HG03097 (cell line): Measurements from ENCODE around the gene XYLB.
"Not testable (repeated sequence)": the region's sequence is repeated elsewhere in the genome, so short reads cannot be mapped to it uniquely, and the experiment has no call there.

ENCODE experiments used
- ATAC-seq: cut with Tn5 transposase; IDR thresholded peaks from one replicate; pipeline ENCODE4 v1.9.1; 2021; ENCODE audit not compliant: unreplicated experiment, low FRiP score

The XYLB gene

DNA sequence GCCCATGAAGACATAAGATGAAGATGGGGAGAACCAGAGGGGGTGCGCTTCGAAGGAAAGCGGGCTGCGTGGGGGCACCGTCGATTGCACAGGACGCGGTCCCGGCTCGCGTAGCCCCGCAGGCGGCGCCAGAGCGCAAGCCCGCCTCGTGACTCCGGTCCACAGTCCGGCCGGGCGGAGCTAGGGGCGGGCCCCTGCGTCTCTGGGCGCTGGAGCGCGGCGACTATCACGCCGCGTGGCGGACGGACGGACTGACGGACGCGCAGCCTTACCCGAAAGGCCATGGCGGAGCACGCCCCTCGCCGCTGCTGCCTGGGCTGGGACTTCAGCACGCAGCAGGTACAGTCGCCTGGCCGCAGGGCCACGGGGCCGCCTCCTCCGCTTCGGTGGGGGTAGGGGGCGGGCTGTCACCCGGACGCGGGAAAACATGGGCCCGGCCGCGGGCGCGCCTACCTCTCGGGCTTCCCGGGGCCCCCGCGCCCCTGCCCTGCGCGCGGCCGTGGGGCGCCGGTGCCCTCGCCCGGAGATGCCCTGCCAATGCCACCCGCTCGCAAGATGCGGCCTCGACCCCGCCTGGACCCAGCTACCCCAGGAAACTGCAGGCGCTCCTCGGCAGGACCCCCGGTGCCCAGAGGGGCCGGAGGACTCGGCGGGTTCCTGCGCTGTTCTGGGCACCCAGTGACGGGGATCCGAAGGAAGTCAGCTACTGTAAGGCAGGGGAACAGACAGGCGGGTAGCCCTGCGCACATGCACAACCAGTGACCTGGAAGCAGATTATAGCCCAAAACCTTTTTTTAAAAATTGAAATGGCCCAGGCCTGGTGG lies at the start of gene XYLB:
XYLB (plus strand) TSS at position 199 of the 824 bp plus-strand sequence; CDS start at position 283, 84 bp downstream.
- ATAC-seq = peak; percentile 97

DNA sequence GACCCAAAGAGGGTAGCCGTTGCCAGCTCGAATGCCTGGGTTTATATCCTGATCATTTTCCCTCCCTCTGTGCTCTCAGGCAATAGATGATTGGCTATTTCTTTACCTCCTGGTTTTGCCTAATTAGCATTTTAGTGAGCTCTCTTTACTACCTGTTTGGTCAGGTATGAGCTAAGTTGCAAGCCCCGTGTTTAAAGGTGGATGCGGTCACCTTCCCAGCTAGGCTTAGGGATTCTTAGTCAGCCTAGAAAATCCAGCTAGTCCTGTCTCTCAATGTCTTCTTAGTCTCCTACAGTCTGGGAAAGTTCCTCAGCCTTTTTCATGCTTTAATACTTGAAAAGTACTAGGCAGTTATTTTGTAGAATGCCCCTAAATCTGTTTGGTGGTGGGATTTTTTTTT lies 49.5 kb upstream of the XYLB start:
- not testable (repeated sequence) for ATAC-seq

DNA sequence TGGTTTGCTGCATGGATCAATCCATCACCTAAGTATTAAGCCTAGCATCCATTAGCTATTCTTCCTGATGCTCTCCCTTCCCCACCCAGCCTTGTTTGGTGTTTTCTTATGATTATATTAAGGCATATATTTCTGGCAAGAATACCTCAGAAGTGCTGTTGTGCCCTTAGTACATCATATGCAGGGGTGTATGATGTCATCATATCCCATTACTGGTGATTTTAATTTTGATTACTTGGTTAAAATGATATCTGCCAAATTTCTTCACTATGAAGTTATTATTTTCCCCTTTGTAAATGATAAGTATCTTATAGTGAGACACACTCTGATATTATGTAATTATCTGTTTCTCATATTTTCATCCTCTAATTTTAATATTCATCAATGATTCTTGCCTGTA lies 49.0 kb upstream of the XYLB start:
- ATAC-seq = no peak

DNA sequence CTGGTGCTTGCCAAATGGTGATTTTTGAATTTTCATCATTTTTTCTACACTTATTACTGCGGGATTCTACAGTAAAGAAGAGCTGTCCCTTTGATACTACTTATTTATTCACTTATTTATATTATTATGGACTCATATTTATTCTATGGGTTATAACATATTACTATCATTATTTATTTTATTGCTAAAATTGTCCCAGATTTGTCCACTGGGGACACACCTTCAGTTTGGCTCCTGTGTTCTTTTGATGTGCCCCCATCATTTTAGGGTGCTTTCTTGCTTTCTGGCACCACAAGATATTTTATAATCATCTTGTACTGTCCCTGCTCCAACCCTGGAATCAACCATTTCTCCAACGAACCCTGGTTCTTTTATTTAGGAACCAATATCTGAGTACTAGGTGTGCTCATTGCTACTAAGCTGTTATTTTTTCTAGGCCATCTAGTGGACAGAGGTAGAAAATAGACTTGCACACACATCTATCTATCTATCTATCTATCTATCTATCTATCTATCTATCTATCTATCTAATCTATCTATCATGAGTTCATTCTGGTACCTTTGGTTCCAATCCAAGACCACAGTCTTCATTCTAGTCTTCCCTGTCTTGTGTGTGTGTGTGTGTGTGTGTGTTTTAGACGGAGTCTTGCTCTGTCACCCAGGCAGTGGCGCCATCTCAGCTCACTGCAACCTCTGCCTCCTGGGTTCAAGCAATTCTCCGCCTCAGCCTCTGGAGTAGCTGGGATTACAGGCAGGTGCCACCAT lies 48.5 kb upstream of the XYLB start:
- no peak for ATAC-seq

DNA sequence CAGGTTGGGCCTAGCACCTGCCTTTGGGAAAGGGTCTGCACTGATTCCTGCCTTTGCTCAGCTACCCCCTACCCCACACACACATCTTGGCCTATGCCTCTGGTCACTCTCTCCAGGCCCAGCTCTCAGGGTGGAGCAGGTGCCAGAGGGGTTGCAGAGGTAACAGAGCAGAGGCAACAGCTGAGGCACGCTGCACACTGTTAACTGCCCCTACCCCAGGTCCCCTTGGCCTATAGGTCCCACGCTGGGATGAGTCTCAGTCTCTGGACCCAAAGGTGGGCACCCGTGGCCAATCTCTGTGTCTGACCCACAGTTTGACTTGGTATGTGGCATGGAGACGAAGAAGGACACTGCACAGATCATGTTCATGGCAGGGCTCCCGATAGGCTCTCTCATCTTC lies 39.6 kb upstream of the XYLB start:
- no peak for ATAC-seq

DNA sequence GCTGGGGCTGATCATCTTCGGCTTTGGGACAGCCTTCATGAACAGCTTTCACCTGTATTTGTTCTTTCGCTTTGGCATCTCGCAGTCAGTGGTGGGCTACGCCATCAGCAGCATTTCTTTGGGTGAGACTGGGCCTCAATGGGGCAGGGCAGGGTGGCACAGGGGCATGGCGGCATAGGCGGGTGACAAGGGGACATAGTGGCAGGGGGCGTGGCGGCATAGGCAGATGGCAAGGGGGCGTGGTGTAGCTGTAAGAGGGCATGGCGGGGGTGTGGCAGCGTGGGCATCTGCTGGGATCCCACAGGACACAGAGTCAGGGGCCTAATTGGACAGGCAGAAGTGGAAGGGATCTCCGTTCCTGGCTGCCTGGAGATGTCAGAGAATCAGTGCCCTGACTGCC lies 39.0 kb upstream of the XYLB start:
- ATAC-seq = no peak

DNA sequence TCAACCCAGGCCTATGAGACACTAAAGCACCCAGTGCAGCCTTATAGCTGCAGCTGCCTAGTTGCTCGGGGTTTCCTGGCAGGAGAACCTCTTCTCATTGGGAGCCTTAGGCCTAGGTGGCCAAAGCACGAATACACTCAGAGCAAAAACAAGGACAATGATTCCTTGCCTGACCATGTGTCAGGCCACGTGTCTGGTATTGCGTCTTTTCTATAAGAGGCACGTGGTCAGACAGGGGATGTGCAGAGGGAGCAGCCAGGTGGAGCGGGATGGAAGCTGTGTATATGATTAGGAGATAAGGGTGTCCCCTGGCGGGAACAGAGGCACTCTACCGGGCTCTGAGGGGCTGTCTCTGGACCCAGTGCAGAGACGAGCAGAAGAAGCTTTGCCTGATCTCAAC lies 38.1 kb upstream of the XYLB start:
- no peak for ATAC-seq

DNA sequence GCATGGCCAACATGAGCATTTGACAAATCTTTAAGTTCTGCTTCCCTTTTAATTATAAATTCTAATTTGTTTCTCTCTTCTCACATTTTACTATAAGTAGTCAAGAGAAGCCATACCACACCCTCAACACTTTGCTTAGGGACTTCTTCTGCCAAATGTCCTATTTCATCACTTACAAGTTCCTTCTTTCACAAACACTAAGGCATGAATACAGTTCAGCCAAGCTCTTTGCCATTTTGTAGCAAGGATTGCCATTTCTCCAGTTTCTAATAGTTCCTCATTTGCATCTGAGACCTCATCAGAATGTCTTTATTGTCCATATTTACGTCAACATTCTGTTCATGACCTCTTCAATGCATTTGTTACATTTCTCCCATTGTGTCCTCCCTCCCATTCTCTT lies 35.1 kb upstream of the XYLB start:
- no peak for ATAC-seq

DNA sequence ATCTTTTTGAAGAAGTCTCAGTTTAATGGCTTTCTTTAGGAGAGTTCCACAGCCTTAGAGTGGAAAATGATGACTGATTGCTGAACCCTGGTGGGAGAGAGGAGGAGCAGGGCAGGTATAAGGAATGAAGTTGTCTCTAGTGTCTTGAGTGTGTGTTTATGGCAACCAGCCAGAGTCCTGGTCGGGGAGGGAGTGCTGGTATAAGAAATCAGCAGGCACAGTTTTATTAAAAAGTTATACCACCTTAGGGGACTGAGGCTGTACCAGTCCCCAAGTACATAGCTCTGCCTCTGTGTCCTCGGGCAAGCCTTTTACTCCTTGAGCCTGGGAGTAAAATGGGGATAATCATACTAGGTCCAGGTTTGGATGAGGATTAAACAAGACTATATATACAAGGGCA lies 34.6 kb upstream of the XYLB start:
- ATAC-seq = no peak

DNA sequence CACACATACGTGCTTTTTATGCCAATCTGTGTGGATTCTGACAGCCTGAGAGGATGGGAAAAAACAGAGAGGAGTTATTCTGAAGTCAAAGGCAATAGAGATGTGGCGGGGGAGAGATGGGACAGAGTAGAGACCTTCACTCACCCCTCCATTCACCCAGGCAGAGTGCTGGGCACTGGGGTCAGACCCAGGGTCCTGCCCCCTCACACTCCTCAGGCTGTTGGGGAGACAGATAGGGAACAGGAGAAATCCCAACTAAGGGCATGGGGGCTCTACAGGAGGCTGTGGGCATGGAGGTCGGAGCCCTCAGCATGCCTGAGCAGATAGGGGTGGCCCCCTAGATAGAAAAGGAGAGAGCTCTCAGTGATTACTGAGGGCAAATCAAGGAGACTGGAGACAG lies 34.2 kb upstream of the XYLB start:
- no peak for ATAC-seq

DNA sequence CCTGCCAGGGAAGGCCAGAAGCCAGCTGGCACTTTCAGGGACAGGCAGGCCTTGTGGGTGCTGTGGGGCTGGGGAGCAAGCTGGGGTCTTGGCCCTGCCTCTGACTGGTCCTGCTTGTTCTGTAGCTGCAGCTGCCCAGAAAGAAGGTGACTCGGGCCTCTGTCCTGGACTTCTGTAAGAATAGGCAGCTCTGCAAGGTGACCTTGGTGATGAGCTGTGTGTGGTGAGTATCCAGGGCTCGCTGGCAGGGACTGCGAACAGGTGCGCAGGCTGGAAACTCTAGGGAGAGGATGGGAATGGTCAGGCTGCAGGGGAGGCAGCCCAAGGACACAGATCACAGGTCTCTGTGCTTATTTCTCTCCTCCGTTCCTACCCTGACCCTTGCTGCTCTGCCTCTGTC lies 33.3 kb upstream of the XYLB start:
- ATAC-seq = no peak

DNA sequence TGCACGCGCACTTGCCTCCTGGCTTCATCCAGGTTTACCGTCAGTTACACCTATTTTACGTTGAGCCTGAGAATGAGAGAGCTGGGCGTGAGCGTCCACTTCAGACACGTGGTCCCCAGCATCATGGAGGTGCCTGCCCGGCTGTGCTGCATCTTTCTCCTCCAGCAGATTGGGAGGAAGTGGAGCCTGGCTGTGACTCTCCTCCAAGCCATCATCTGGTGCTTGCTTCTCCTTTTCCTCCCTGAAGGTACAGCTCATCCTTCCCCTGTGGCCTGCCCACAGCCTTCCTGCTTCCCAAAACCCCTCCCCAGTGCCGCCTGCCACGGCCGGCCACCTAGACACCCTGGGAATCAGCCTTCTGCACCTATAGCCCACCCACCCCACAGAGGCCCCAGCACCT lies 32.9 kb upstream of the XYLB start:
- ATAC-seq = no peak

DNA sequence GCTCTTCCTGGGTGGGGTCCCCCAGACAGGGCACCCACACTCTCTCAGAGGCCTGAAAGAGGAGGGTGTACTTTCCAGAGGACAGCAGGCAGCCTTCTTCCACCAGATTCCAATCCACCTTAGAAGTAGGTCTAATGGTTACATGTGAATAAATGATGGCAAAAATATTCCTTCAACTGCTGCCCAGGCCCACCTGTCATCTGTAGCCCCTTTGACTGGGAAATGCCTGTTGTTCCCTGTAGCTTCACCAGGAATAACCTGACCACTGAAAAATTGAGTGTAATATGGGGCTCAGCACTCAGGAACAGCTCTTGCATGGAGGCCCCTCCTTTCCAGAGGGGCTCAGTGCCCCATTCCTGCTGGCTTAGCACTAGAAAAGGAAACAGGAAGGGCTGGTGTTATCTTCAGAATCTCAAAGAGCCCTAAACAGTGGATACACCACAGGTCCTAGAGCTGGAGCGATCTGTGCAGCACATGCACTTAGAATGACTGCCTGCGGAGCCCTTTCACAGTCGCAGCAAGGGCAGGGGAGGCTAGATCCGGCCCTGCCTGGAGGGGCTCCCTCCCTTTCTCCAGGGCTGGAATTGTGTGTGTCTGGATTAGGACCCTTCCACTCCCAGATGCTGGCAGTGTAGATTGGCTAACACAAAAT lies 32.3 kb upstream of the XYLB start:
- no peak for ATAC-seq

DNA sequence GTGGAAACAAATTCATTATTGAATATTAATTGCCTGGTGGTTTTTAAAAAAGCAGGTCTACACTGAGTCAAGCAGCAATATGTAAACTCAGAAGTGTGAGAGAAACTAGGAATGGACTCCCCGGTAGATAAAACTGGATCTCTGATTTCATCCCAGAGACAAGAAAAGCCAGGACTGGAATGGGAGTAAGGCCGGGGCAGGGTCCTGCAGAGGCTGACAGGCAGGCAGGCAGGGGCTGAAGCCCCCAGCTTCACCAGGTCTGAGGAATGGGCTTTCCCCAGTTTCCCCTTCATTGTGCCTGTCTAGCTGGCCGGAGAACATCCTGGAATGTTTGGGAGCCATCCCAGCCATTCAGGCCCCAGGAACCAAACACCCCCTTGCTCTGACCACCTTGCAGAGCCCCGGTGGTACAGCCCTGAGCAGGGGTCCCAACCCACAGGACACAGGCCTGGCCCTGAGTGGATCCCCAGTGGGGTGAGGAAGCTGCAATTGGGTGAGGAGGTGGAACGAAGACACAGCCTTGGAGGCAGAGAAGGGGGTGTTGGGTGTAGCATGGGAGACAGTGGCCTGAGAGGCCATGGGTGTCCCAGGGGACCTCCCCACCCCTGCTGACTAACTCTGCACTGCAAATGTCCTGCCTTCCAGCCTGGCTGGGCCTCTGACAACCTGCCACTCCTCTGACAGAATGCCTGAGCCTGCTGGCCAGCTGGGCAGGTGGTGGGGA lies 31.7 kb upstream of the XYLB start:
- ATAC-seq = no peak

DNA sequence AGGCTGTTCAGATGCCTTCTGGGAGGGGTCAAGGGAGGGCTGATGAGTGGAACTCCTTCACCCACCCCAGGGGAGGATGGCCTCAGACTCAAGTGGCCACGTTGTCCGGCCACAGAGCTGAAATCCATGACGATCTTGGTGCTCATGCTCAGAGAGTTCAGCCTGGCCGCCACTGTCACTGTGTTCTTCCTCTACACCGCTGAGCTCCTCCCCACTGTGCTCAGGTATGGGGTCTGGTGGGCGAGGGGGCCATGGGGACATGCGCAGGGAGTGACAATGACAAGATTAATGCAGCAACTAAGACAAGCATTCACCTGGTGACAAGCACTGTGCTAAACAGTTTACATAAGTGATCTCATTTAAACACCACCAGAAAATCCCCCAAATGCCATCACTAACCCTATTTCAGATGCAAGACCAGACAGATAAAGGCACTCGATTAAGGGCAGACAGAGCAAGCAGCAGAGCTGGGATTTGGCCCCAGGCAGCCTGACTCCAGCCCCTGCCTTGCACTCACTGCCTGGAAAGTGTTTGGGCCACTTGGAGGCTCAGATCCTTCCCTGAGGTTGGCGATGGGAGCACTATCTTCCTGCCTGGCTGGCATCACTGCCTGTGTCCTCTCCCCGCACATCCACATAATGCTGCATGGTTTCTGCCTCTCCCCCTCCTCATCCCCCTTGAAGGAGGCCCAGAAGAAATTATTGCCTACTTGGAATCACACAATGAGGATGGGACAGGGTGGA lies 30.9 kb upstream of the XYLB start:
- ATAC-seq = no peak

DNA sequence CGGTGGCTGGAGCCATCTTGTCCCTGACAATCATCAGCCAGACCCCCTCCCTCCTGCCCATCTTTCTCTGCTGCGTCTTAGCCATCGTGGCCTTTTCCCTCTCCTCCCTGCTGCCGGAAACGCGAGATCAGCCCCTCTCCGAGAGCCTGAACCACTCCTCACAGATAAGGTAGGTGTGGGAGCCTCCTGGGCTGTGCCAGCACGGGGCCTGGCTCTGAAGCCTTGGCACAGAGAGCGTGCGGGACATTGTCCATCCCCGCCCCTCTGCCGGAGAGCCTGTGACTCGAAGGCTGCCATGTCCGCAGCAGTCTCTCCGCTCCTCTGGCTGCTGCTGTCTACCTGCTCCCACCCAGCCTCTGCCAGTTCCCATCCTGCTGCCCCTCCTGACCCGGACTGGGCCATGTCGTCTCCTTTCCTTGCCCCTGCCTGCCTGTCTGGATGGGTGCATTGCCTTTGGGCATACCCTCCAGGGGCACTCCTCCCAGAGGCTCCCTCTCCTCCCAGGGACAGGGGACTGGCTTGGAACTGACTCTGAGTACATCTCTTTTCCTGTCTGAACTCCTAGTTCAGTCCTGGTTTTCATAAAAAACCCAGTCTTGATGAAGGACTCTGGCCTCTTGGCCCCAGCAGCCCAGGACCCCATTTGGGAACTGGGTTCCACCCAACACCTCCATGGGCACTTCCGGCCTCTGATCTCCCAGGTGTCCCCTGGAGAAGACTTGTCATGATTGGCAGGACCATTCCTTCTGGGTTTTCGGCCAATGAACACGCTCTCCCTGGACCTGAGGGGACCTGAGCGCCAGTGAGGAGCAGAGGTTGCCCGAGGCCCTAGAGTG lies 30.0 kb upstream of the XYLB start:
- no peak for ATAC-seq

DNA sequence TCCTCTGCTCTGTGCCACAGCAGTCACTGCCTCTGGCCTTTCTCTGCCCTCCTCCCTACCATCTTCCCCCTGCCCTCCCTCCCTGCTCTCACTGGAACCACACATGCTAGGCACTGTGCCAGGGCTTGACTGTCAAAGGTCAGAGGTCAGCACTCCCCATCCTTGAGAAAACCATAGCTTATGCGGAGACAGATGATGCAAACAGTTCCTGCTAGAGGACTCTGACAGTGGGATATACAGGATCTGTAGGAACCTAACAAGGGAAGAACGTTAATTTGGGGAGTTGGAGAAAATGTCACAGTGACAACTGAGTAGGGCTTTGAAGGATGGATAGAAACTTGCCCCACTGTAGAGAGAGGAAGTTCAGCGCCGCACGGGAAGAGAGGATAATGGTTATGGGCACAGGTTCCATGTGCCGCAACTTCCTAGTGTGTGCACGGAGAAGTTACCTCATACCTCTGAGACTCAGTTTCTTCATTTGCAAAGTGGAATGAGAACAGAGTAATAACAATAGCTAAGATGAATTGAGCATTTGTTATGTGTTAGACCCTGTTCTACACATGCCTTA lies 29.3 kb upstream of the XYLB start:
- no peak for ATAC-seq

DNA sequence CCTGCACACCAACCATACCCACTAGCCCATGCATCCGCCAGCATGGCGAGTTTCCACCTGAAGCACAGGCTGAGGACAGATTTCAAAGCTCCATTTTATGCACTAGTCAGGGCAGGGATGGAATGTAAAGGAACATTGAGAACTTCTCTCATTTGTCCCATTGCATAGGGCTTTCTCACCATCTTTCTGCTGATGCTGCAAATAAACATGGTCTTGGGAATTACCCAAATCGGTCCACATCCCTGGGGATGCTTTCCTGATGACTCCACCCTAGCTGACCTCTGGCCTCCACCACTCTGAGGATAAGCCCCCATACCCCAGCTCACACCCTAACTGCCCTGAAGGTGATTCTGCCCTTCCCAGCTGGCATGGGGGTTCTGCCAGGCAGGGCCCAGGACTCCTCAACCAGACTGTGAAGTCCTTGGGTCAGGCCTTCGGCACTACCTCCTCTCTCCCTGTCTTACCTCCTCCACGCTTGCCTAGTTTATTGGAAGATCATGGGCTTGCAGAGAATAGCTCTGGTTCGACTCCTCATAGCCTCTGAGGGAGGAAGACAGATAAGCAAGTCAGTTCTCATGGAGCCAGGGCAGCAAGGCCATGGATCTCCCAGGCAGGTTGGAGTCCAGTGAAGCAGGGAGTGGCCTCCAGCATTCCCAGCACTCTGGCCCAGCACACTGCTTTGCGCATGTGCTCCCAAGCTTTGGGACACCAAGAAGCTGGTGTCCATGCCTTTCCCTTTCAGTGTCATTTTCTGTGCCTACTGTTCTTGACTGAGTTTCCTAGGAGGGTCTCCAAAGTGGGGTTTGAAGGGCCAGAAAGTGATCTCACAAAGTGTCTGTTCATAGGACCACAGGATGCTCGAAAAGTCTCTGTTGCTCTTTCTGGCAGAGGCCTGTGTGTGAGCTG lies 27.6 kb upstream of the XYLB start:
- no peak for ATAC-seq
